Small intestine (tissue), 7 donors: ENCODE measurements around the gene ZNF30. TPM values are rescaled to one million over a fixed set of nuclear protein-coding genes. Genes with fewer than 3 reads are reported as not detected.
"Not testable (repeated sequence)": the region's sequence is repeated elsewhere in the genome, so short reads cannot be mapped to it uniquely, and the experiment has no call there.

Experiments
- DNase-seq, 2 donors: peaks; one replicate each; pipeline versions ENCODE4 v3.0.0 to v3.0.0-alpha.2; 2013
- FAIRE-seq: peaks from 2 replicates; lab custom pipeline; 2012; peaks lifted over from hg19 to GRCh38; lab: Jason Lieb, UNC
- H3K27ac ChIP-seq, 3 donors: one replicate each; pipeline ENCODE4 v1.5.1; 2013; ENCODE audit warnings: low read length in 2 of 3, mild to moderate bottlenecking in 2 of 3, control low read depth in 1 of 3, inconsistent platforms in 1 of 3, low read depth in 1 of 3, moderate library complexity in 1 of 3
- H3K27me3 ChIP-seq, 3 donors: one replicate each; pipeline ENCODE4 v1.6.1; 2013; ENCODE audit warnings: low read length in 3 of 3, inconsistent platforms in 1 of 3; ENCODE audit not compliant: control insufficient read depth in 3 of 3, insufficient read depth in 3 of 3
- H3K36me3 ChIP-seq, 3 donors: one replicate each; pipeline ENCODE4 v1.6.1; 2013; ENCODE audit warnings: low read length in 3 of 3, inconsistent platforms in 1 of 3, low read depth in 1 of 3, mild to moderate bottlenecking in 1 of 3, moderate library complexity in 1 of 3; ENCODE audit not compliant: control insufficient read depth in 3 of 3, insufficient read depth in 2 of 3
- H3K4me1 ChIP-seq, 3 donors: one replicate each; pipeline ENCODE4 v1.6.1; 2013; ENCODE audit warnings: low read length in 2 of 3, inconsistent platforms in 1 of 3, low read depth in 1 of 3, mild to moderate bottlenecking in 1 of 3, moderate library complexity in 1 of 3; ENCODE audit not compliant: control insufficient read depth in 3 of 3, insufficient read depth in 2 of 3
- H3K4me3 ChIP-seq, 3 donors: one replicate each; pipeline ENCODE4 v1.5.1; 2013; ENCODE audit warnings: low read length in 3 of 3, control low read depth in 1 of 3, inconsistent platforms in 1 of 3, low read depth in 1 of 3, mild to moderate bottlenecking in 1 of 3, moderate library complexity in 1 of 3
- H3K9me3 ChIP-seq, 2 donors: one replicate each; pipeline ENCODE4 v1.6.1; 2013; ENCODE audit warnings: low read depth in 1 of 2, low read length in 1 of 2; ENCODE audit not compliant: control insufficient read depth in 2 of 2, insufficient read depth in 1 of 2
- WGBS, 3 donors: extraction: QIAGEN DNeasy Blood & Tissue Kit; methylation state at CpG; one replicate each; pipeline ENCODE4 v1.1.7; 2013; 5-methylcytosine and 5-hydroxymethylcytosine counted together
- polyA plus RNA-seq, 4 donors: library from polyadenylated mRNA; stranded (reverse) in 3 of 4; unstranded in 1 of 4; fragments of 200-250 nt in 3 of 4; fragments of 120-200 nt in 1 of 4; gene quantifications; one replicate each; pipeline versions ENCODE4 v1.2.1 to v1.2.3, GENCODE V29; 2013
- donor health status: healthy with polysubstance abuse.
- donor health status: control.
- donor health status: control.
- donor health status: Bipolar disorder and iron deficiency.
- donor health status: healthy.

The ZNF30 gene
- polyA plus RNA-seq, 4 donors: 0.54 to 5.9 (median 3.2) TPM

DNA sequence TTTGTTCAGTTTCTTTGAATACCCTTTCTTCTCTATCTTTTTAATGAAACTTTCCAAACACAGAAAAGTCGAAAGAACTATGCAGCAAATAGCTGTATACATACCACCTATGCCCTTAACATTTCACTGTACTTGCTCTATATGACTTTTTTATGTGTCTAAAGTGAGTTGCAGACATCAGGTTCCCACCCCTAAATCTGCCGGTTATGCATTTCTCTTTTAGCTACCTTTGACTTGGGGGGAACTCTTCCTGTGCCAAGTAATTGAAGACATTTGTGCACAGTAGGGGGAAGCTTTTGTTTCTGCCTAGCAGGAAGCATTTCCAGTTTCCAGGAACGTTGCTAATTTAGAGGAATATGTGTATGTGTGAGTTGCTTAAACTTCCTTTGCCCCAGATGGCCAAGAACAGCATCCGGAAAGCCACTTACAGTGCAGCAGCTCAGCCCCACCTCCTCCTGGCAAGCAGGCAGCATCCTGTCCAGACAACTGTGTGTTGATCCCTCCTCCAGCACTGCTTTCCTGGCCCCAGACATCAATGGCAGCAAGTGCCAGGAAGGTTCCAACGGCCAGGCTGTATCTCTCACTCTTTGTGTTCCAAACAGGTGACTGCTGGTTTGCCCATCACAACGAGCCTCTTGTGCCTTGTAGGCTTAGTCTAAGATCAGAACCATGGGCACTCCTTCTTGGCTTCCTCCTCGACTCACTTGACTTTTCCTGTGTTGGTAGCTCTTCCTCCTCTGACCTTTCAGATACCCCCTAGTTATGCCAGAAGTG, 58.7 kb downstream of the ZNF30 start:
- Histone ChIP-seq H3K27ac (peak overlapping the region in 2 of 3 donors; percentile 22 to 24), H3K9me3 (no peaks in the 10 kb centered on the region), H3K27me3 (no peaks in the 10 kb centered on the region), H3K36me3 (no peaks in the 10 kb centered on the region), H3K4me1 (no peaks in the 10 kb centered on the region), H3K4me3 (no peak overlapping the region)
- WGBS, 3 donors: 18 to 25% (median 23%) methylated on average over 7 of the region's 7 CpGs
- DNase-seq: no peak
- FAIRE-seq: no peak

DNA sequence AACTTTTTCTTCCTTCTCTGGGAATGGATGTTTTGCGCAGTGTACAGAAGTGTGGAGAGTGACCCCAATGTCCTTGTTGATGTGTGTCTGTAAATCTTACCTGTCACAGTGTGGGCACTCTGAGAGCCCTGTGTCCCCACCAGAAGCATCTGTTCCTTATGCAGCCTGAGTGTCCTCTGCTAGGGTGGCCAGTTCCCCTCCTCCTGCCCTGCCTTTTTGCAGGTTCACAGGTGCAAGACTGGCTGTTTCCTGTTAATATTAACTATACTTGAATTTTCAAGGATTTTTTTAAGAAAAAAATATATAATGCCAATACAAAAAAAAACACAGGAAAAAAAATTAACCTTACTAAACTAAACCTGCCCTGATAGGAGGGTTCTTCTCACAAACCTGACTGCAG, 61.4 kb downstream of the ZNF30 start:
- no peaks in the 10 kb centered on the region for H3K36me3 ChIP-seq
- 97 to 100% (median 100%) methylated on average over 1 of the region's 1 CpG for WGBS, 3 donors
- H3K4me1 ChIP-seq: no peaks in the 10 kb centered on the region
- DNase-seq: no peak
- no peak overlapping the region for H3K27ac ChIP-seq
- no peak for FAIRE-seq
- no peaks in the 10 kb centered on the region for H3K9me3 ChIP-seq
- no peaks in the 10 kb centered on the region for H3K27me3 ChIP-seq
- H3K4me3 ChIP-seq: no peak overlapping the region

DNA sequence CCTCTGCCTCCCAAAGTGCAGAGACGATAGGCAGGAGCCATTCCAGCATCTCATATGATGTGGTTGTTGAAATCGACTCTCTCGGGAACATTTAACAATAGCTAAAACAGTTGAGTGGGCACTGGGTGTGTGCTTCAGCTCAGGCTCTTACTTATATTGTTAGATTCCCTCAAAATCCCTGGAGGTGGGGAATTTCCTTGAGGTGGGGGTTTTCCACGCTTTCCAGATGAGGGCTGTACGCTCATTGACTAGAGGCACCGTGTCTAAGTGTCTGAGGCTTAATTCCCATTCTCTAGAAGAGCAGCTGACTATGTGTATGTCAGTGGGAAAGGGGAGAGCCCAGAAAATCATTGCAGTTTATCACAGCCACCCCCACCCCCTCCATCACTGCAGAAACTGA, 62.6 kb downstream of the ZNF30 start:
- WGBS, 3 donors: 69 to 84% (median 78%) methylated on average over 6 of the region's 6 CpGs
- H3K9me3 ChIP-seq: no peaks in the 10 kb centered on the region
- FAIRE-seq: no peak
- DNase-seq: no peak
- H3K4me1 ChIP-seq: no peaks in the 10 kb centered on the region
- no peaks in the 10 kb centered on the region for H3K36me3 ChIP-seq
- H3K4me3 ChIP-seq: no peak overlapping the region
- no peaks in the 10 kb centered on the region for H3K27me3 ChIP-seq
- no peak overlapping the region for H3K27ac ChIP-seq

DNA sequence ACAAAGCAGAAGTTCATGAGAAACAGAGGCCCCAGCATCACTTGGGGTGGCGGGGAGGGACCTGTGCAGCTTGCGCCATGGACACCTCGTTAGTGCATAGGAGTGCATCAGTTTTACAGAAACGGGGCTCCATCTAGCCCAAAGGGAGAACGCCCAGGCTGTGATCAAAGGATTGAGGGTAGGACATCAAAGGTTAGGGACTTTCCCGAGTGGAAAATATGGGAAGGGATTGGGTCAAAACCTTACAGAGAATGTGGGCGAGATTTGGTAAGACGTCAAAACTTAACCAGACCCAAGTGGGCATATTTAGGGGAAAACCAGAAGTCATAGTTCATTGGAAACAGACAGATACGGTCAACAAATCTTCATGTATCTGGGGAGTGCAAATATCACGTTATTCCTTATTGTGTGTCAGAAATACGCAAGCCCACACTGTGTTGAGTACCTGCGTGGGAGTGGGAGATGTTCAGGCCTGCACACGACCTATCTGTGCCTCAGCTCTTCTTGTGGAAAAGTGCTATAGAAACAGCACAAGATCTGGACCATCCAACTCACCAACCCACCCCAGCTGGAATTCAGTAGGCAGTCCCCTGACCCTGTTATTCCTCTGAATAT, 64.0 kb downstream of the ZNF30 start:
- Histone ChIP-seq H3K4me3 (no peak overlapping the region), H3K27ac (no peak overlapping the region), H3K27me3 (no peaks in the 10 kb centered on the region), H3K4me1 (peaks cover 0 to 9% (median 6%) of the 10 kb centered on the region in 3 donors), H3K36me3 (no peaks in the 10 kb centered on the region), H3K9me3 (peaks cover 0 to 10% of the 10 kb centered on the region in 2 donors)
- DNase-seq (no peak), FAIRE-seq (no peak)
- WGBS, 3 donors: 74 to 79% (median 77%) methylated on average over 13 of the region's 13 CpGs

DNA sequence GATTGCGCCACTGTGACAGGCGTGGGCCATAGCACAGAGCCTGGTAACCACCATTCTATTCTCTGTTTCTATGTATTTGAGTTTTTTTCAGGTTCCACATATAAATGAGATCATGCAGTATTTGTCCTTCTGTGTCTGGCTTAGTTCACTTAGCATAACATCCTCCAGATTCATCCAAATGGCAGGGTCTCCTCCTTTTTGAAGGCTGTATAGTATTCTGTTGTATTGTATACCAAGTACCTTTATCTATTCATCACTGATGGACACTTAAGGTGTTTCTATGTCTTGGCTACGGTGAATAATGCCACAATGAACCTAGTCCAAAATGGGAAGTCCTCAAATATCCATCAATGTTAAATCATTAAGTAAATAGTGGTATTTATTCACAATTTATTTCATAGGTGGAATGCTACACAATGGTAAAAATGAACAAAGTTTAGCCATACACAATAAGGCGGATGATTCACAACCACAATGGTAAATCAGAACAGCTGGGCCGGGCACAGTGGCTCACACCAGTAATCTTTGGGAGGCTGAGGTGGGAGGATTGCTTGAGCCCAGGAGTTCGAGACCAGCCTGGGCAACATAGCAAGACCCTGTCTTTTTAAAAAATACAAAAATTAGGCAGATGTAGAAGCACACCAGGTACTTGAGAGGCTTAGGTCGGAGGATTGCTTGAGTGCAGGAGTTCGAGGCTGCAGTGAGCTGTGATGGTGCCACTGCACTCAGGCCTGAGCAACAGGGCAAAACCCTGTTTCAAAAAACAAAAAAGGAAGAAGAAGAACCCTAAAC, 65.0 kb downstream of the ZNF30 start:
- no peaks in the 10 kb centered on the region for H3K27me3 ChIP-seq
- DNase-seq: no peak
- H3K4me3 ChIP-seq: no peak overlapping the region
- H3K9me3 ChIP-seq: peaks cover 0 to 10% of the 10 kb centered on the region in 2 donors
- 86 to 94% (median 91%) methylated on average over 8 of the region's 8 CpGs for WGBS, 3 donors
- H3K4me1 ChIP-seq: peaks cover 0 to 9% (median 6%) of the 10 kb centered on the region in 3 donors
- no peak overlapping the region for H3K27ac ChIP-seq
- no peaks in the 10 kb centered on the region for H3K36me3 ChIP-seq
- FAIRE-seq: no peak

DNA sequence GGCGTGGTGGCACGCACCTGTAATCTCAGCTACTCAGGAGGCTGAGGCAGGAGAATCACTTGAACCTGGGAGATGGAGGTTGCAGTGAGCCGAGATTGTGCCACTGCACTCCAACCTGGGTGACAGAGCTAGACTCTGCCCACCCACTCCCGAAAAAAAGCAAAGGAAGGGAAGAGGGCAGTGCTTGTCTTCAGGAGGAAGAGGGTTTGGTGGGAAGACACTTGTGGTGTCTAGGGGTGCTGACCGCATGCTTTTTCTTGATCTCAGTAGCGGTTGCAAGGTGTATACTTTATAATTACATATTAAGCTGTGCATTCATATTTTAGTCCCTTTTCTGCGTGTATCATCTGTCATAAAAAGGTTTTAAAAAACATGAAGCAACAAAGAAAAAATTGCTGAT, 65.9 kb downstream of the ZNF30 start:
- not testable (repeated sequence) for H3K4me3 ChIP-seq, FAIRE-seq, H3K27ac ChIP-seq, H3K9me3 ChIP-seq, DNase-seq, H3K36me3 ChIP-seq, H3K27me3 ChIP-seq, H3K4me1 ChIP-seq
- 77 to 93% (median 83%) methylated on average over 7 of the region's 7 CpGs for WGBS, 3 donors

DNA sequence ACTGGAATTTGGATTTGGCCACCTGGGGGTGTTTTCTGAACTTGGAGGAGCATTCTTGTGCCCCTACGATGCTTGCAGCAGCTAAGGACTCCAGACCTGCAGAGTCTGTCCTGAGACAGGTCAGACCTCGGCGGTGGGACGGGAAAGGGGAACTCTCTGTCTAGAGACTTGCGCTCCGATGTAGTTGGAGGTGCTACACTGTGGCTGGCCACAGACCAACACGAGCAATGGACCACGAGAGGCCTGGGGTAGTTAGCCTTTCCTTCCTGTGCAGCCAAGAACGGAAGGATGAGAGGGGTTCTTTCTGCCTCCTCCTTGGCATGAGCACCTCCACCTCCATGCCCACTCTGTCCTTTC, 67.6 kb downstream of the ZNF30 start:
- FAIRE-seq (no peak), DNase-seq (no peak)
- Histone ChIP-seq H3K9me3 (peaks cover 0 to 10% of the 10 kb centered on the region in 2 donors), H3K27me3 (no peaks in the 10 kb centered on the region), H3K27ac (peak overlapping the region in 1 of 3 donors; percentile 66), H3K4me3 (no peak overlapping the region), H3K36me3 (no peaks in the 10 kb centered on the region), H3K4me1 (peaks cover 0 to 17% (median 6%) of the 10 kb centered on the region in 3 donors)
- WGBS, 3 donors: 69 to 85% (median 76%) methylated on average over 9 of the region's 9 CpGs
